Measurements from ENCODE around the gene CSDE1.

- TF ChIP-seq CTCF (IDR thresholded peaks at IDR 0.05; ENCODE audit: extremely low read depth in 1 of 2, insufficient read depth in 1 of 2, low read depth in 1 of 2, low read length in 2 of 2) (no peak), MYC (IDR thresholded peaks at IDR 0.05; ENCODE audit: low read depth, low read length) (no peak), POLR2A (IDR thresholded peaks at IDR 0.05; ENCODE audit: low read depth, low read length) (no peak), POLR2AphosphoS5 (IDR thresholded peaks at IDR 0.05; ENCODE audit: insufficient read depth, low read depth, low read length) (no peak)
These were observed 66.7 kb downstream of the CSDE1 start for GRCh38 chr1:114691061-114691460.

All from endothelial cell of umbilical vein (primary cell).